Gastrocnemius medialis (tissue), 4 donors: ENCODE measurements around the gene KIRREL3.

Experiments
- POLR2A ChIP-seq, 2 donors: fragments of 450-650 bp; IDR thresholded peaks; one replicate each; pipeline ENCODE4 v1.6.1; 2017; ENCODE audit warnings: antibody characterized with exemption in 2 of 2, mild to moderate bottlenecking in 2 of 2, moderate library complexity in 2 of 2
- TF ChIP-seq, protein P1 (sequence below), 5 experiments: fragments of 450-650 bp in 3 of 5; fragments of 200-600 bp in 2 of 5; sonication (generic) in 2 of 5; IDR thresholded peaks in 4 of 5; conservative IDR thresholded peaks in 1 of 5; 1 replicate in 4 of 5; 2 replicates in 1 of 5; pipeline ENCODE4 v1.5.1; 2016 to 2019; ENCODE audit warnings: antibody characterized with exemption in 5 of 5, mild to moderate bottlenecking in 3 of 5, moderate library complexity in 3 of 5

DNA sequence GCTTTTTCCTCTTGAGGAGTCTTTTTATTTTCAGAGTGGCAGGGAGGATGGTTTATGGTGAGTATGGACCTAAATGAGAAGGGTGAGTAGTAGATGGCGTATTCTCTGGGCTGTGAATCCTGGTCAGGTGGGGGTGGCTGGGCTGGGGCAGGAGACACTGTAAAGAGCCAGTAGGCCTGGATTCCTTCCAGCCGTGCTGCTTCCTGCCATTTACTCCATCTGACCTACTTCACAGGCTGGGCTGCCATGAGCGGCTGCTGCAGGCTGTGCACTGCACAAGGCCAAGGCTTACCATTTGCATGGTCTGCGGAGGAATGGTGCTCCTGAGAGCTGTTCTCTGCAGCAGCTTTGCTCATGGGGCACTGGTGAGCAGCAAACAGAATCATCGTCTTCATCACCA lies 297.6 kb downstream of the KIRREL3 start:
- TF ChIP-seq, protein P1, sequence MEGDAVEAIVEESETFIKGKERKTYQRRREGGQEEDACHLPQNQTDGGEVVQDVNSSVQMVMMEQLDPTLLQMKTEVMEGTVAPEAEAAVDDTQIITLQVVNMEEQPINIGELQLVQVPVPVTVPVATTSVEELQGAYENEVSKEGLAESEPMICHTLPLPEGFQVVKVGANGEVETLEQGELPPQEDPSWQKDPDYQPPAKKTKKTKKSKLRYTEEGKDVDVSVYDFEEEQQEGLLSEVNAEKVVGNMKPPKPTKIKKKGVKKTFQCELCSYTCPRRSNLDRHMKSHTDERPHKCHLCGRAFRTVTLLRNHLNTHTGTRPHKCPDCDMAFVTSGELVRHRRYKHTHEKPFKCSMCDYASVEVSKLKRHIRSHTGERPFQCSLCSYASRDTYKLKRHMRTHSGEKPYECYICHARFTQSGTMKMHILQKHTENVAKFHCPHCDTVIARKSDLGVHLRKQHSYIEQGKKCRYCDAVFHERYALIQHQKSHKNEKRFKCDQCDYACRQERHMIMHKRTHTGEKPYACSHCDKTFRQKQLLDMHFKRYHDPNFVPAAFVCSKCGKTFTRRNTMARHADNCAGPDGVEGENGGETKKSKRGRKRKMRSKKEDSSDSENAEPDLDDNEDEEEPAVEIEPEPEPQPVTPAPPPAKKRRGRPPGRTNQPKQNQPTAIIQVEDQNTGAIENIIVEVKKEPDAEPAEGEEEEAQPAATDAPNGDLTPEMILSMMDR (IDR thresholded peaks at IDR 0.05 in 4 of 5, conservative IDR thresholded peaks at IDR 0.05 in 1 of 5), result no peak
- no peak for TF ChIP-seq POLR2A (IDR thresholded peaks at IDR 0.05)
